IPS-18c (cell line): ENCODE measurements around the gene RAB29.
"Not testable (repeated sequence)": the region's sequence is repeated elsewhere in the genome, so short reads cannot be mapped to it uniquely, and the experiment has no call there.

ENCODE experiments used
- H3K4me3 ChIP-seq: 2 replicates; pipeline ENCODE4 v1.7.0; 2013; ENCODE audit warnings: low read depth, mild to moderate bottlenecking, low read length, moderate library complexity; ENCODE audit not compliant: insufficient read depth
- H3K9me3 ChIP-seq: one replicate; pipeline ENCODE4 v1.6.1; 2013; ENCODE audit warnings: mild to moderate bottlenecking, low read length, moderate library complexity; ENCODE audit not compliant: control insufficient read depth, insufficient read depth

The RAB29 gene

DNA sequence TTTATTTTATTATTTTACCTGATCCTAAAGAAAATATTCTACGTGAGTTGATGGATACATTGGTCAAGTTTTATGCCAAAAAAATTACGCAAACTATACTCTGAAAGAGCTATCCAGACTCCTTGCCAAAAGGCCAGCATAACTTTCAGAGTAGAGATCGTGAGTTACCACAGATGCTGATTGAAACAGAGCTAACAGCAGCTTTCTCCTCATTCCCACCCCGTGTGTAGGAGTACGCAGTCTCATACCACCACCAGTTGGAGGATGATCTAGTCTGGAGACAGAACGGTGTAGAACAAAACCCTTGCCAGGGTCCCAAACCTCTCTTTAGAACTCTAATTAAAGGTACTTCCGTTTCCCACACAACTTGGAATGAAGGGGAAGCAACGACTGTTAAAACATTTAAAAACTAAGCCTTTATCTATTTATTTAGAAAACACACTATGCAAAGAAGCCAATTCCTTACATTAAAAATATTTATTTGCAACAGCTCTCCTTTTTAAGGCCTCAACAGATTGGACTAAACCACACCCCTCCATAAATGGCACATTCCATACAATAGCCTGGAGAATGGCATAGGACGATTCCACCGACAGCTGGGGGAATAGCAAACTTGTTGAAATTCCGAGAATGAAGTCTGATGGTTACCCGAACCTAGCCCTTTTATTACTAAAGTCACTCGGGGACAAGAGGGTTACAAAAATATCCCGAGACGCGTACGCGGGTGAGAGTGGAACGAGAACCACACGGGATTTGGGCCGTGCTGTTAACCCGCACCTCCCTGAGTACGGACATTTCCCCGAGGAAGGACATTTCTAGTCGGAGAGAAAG, 26.7 kb downstream of the RAB29 start:
- no peaks in the 10 kb centered on the region for H3K9me3 ChIP-seq
- peak overlapping the region; percentile 92 for H3K4me3 ChIP-seq

DNA sequence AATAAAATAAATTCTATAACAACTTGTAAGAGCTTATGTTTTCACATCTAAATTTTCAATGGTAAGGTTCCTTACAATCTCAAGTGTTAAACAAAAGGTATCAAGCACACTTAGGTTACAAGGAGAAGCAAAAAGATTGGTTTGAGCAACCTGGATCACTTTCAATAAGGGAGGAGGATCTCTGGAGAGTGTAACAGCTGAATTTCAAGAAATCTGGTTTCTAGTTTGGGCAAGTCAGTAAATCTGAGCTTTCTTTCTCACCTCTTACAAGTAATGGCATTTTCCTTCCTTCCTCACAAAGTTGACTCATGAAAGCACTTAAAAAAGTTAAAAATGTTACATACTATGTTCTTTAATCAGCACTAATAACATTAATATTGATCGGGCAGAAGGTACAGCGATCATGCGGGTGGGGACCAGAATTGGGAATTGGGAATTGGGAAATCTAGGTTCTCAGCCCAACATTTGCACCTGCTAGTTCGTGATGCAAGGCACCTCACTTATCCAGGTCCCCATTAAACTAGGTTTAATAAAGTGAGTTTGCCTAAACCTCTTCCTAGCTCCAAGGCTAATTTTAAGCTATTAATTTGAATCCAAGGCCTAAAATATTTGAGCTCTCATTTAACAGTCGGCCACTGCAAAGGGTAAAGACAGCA, 28.4 kb downstream of the RAB29 start:
- Histone ChIP-seq H3K4me3 (no peak overlapping the region), H3K9me3 (no peaks in the 10 kb centered on the region)

DNA sequence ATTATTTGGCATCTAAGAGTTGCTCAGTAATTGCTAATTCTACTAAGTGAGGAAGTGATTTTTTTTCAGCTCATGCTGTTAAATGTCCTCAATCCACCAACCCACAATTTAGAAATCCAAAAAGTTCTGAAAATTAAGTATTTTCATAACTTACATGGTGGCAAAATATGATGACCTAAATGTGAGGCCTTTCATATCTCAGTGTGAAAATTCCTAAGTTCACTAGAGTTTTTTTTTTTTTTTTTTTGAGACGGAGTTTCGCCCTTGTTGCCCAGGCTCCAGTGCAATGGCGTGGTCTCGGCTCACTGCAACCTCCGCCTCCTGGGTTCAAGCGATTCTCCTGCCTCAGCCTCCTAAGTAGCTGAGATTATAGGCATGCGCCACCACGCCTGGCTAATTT, 30.9 kb downstream of the RAB29 start:
- H3K4me3 ChIP-seq: no peak overlapping the region

DNA sequence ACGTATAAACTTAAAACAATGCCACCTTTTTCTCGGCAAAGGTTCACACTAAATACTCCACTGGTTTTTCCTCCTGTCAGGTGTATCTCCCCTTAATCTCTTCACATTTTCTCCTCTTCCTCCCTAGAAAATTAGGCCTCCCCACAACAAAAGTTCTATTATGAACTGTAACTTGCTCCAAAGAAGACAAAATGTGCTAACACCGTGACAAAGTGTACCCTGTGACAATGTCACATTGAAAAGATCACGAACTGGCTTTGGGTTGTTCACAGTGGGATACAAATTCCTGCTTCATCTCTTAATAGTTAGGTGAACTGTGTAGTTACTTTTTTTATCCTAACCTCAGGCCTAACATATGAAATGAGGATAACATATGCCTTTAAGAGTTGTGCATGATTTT, 31.3 kb downstream of the RAB29 start:
- no peak overlapping the region for H3K4me3 ChIP-seq

More for the DNA sequence above, 30.9 kb downstream of the RAB29 start:
- H3K9me3 ChIP-seq: no peaks in the 10 kb centered on the region

DNA sequence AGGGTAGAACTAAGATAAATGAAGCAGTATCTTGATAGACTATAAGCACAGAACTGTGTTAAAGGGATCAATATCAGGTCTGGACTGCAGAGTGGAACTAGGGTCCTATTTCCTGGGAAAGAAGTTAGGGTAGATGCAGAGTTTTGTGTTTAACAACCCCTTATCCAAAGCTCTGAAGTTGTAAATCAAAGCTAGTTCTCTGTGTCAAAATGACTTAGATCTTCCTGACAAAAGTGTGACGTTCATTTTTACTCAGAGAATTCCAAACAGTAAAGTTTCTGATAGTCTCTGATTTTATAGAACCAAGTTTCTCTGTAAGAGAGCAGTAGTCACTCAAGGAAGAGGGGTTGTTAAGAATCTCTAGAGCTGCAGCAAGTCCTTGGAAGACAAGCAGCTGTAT, 33.6 kb downstream of the RAB29 start:
- Histone ChIP-seq H3K4me3 (no peak overlapping the region), H3K9me3 (no peaks in the 10 kb centered on the region)

More for the DNA sequence above, 31.3 kb downstream of the RAB29 start:
- H3K9me3 ChIP-seq: no peaks in the 10 kb centered on the region

DNA sequence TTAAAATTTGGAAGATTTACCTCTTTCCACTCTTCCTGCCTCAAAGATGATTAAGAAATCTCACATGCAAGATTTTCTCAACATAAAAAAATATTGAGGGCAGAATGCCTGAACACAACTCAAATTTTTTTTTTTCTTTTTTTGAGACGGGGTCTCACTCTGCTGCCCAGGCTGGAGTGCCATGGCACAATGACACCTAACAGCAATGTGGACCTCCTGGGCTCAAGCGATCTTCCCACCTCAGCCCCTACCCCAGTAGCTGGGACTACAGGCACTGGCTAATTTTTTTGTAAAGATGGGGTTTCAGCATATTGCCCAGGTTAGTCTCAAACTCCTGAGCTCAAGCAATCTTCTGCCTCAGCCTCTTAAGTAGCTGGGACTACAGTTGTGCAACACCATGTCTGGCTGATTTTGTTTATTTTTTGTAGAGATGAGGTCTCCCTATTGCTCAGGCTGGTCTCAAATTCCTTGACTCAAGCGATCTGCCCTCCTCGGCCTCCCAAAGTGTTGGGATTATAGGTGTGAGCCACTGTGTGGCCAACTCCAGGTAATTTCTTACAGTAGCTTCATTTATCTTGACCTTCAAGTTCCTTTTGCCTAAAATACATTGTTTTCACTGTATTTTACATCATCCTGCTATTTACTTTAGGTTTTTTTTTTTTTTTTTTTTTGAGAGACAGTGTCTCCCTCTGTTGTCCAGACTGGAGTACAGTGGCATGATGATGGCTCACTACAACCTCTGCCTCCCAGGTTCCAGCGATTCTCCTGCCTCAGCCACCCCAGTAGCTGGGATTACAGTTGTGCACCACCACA, 35.7 kb downstream of the RAB29 start:
- no peak overlapping the region for H3K4me3 ChIP-seq
- no peaks in the 10 kb centered on the region for H3K9me3 ChIP-seq

DNA sequence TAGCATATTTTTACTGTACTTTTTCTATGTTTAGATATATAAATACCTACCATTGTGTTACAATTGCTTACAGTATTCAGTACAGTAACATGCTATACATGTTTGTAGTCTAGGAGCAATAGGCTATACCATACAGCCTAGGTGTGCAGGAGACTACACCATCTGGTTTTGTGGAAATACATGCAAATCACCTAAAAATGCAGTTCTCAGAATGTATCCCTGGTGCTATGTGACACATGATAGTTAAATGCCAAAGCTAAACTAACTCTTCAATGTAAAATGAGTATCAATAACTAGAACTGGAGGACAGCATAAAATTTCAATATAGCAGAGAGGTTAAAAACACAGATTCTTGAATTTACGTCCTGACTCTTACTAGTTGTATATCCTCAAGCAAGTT, 40.1 kb downstream of the RAB29 start:
- H3K4me3 ChIP-seq: no peak overlapping the region
- no peaks in the 10 kb centered on the region for H3K9me3 ChIP-seq

DNA sequence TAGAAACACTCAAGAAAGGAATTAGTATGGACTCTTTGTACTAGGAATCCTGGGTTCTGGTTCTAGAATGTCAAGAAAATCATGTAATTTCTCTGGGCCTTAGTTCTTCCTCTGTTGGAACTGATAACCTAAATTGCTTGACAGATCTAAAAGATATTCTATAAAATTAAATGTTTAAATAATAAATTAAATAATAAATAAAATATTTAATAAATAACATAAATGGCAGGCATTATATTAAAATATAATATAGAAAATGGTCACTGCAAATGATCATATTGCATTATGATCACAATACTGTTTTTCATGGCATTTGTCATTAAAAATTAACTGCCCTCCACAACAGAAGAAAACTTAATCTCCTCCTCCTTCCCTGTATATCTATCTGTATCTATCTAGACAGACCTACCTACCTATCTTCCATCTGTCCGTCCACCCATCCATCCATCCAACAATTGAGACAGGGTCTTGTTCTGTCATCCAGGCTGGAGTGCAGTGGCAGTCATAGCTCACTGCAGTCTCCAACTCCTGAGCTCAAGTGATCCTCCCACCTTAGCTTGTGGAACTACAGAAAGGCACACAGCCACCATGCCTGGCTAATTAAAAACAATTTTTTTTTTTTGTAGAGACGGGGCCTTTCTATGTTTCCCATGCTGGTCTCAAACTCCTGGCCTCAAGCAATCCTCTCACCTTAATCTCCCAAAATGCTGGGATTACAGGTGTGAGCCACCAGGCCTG, 41.7 kb downstream of the RAB29 start:
- no peak overlapping the region for H3K4me3 ChIP-seq
- no peaks in the 10 kb centered on the region for H3K9me3 ChIP-seq

DNA sequence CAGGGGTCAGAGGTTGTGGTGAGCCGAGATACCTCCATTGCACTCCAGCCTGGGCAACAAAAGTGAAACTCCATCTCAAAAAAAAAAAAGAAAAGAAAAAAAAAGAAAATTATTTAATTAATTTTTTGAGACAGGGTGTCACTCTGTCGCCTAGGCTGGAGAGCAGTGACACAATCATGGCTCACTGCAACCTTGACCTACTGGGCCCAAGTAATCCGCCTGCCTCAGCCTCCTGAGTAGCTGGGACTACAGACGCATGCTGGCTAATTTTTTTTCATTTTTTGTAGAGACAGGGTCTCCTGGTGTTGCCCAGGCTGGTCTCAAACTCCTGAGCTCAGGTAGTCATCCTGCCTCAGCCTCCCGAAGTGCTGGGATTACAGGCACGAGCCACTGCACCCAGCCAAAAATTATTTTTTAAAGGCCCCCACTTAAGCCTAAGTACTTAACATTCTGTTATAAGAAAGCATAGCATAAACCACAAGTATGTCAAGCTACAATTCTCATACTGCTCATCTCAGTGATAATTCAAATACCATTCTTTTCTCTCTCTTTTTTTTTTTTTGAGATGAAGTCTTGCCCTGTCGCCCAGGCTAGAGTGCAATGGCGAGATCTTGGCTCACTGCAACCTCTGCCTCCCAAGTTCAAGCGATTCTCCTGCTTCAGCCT, 45.2 kb downstream of the RAB29 start:
- no peaks in the 10 kb centered on the region for H3K9me3 ChIP-seq
- no peak overlapping the region for H3K4me3 ChIP-seq

DNA sequence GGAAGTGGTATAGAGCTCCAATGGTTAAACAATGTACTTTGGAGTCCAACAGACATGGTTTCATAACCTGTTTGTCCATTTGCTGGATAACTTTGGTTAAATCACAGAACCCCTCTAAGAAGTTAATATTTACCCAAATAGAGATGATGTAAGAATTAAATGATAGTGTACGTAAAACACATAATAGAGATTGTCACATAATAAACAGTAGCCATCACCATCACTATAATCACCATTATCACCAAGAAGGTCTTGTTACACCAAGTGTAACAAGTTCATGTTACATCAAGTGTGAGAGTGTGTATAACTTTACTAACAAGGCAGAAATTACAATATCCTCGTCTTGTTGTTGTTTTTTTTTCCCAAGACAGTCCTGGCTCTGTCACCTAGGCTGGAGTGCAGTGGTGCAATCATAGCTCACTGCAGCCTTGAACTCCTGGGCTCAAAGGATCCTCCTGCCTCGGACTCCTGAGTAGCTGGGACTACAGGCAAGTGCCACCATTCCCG, 48.6 kb downstream of the RAB29 start:
- Histone ChIP-seq H3K4me3 (no peak overlapping the region), H3K9me3 (no peaks in the 10 kb centered on the region)

DNA sequence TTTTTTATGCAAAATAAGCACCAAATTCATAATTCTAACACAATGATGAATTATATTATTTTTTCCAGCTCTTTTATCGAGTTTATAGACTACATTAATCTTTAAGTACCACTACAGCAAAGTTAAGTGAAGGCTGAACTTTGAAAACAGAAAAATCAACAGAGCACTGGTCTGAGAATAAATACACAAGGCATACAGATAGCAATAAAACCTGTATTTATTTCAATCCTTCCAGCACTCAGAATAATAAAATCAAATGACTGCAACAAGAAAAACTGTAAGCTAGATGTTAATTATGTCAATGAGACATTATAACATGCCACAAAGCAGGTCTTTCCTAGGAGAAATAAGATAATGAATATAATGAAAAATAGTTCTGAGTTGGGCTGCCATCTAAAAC, 49.8 kb downstream of the RAB29 start:
- no peaks in the 10 kb centered on the region for H3K9me3 ChIP-seq
- H3K4me3 ChIP-seq: no peak overlapping the region

DNA sequence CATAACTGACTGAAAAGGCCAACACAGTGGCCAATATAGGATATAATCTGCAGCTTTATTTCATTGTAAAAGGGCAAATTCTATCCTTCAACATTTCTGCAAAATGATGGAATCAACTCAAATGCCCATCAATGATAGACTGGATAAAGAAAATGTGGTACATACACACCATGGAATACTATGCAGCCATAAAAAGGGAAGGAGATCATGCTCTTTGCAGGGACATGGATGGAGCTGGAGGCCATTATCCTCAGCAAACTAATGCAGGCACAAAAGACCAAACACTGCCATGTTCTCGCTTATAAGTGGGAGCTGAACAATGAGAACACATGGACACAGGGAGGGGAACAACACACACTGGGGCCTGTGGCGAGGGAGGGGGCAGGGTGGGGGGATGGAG, 54.5 kb downstream of the RAB29 start:
- H3K9me3 ChIP-seq, H3K4me3 ChIP-seq: not testable (repeated sequence)

DNA sequence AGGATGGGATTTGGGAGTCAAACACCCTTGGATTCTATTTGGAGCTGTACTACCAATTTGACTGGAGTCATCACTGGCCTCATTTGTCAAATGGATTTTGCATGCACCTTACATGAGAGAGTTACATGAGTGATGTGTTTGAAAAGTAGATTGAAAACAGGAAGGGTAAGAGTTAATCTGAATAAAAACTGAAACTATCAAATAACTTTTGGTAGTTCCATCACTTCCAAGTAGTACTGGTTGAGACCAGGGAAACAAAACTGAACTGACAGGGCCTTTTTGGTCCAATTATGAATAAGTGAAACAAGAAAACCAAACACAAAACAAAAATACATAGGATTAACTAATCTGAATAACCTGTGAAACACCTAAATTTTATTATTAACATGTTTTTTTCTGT, 55.5 kb downstream of the RAB29 start:
- Histone ChIP-seq H3K4me3 (no peak overlapping the region), H3K9me3 (no peaks in the 10 kb centered on the region)

DNA sequence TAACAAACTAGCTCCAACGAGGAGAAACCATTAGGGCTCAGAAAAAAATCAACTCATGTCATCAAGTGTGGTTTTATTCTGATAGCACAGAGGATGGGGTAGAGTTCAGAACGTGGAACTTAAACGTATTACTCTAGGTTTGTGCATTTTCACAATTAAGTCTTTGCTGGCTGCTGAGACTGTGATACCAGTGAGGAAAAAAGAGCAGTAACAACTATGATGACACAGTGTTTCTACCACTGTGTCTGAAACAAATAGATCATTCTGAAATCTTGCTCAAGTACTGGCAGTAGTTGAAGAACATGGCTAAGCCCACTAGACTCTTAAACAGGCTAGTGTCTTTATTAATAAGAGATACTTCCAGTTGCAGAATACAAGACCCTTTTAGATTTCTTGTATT, 56.3 kb downstream of the RAB29 start:
- Histone ChIP-seq H3K9me3 (no peaks in the 10 kb centered on the region), H3K4me3 (no peak overlapping the region)
